HEK293T (cell line): ENCODE results near the gene CBARP.

Experiments
- FOXM1 ChIP-seq: fragments of 450-650 bp; IDR thresholded peaks from 2 replicates; pipeline ENCODE4 v1.6.1; 2017; ENCODE audit warnings: mild to moderate bottlenecking, borderline replicate concordance
- PKNOX1 ChIP-seq: fragments of 450-650 bp; IDR thresholded peaks from 2 replicates; pipeline ENCODE4 v1.6.1; 2016
- SP1 ChIP-seq: fragments of 450-650 bp; IDR thresholded peaks from 2 replicates; pipeline ENCODE4 v1.6.1; 2017

GRCh38 chr19:1266129-1266915 is 28.5 kb upstream of the CBARP start:
- no peak for TF ChIP-seq PKNOX1
- no peak for TF ChIP-seq FOXM1
- no peak for TF ChIP-seq SP1
